GM18498 (cell line): ENCODE measurements around the gene KIAA1217.

ENCODE experiments used
- ATAC-seq: cut with Tn5 transposase; IDR thresholded peaks from one replicate; pipeline ENCODE4 v1.9.1; 2021; ENCODE audit warnings: mild to moderate bottlenecking, moderate library complexity; ENCODE audit not compliant: unreplicated experiment

Gene KIAA1217

GRCh38 chr10:24358022-24358421 is 149.1 kb downstream of the KIAA1217 start:
- no peak for ATAC-seq

DNA sequence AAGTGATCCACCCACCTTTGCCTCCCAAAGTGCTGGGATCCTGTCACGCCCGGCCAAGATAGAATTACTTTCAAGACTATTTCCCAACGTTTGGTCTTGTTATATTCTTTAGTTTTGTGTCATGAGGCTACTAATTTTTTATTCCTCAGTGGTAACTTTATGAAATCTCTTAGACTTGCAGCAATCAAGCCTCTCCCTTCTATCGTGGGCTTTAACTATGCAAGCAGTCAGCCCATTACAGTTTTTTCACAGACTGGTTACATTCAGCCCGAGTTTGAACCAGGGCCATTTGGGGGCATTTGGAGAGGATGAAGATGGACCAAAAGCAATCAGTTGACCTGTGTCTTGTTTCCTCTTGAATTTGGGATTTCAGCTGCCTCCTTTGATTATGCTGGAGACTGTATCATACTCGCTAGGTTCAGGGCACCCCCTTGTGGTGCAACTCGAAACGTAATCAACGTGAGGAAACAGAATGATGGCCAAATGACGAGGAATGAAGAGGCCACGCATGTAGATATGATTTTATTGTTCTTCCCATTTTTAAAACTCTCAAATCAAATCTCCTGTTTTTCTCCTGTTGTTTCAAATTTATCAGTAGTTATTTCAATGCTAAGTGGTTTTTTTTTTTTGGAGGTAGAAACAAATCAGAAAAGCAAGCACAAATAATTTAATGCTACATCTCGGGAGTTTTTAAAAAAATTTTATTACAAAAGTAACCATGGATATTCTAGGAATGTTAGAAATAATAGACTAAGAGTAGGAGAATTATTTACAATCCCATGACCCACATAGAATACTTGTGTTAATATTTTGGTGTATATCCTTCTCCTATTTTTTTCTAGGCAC is 151.6 kb downstream of the KIAA1217 start:
- peak; percentile 77 for ATAC-seq

DNA sequence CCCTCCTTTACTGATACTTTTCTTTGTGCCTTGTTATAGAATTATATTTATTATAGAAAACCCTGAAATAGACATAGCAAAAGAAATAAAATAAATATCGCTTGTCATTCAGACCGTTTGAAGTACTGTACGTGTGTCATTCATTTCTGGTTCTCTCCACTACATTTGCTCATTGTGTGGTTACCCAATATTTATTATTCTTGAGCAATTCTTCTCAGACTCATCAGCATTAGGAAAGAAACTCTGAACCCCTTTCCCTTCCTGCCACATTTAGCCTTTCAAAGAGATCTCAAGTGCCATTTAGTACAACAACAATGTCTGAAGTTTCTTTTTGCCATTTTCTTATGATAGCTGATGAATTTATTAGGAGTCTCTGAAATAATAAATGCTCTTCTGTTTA is 154.1 kb downstream of the KIAA1217 start:
- ATAC-seq: no peak

DNA sequence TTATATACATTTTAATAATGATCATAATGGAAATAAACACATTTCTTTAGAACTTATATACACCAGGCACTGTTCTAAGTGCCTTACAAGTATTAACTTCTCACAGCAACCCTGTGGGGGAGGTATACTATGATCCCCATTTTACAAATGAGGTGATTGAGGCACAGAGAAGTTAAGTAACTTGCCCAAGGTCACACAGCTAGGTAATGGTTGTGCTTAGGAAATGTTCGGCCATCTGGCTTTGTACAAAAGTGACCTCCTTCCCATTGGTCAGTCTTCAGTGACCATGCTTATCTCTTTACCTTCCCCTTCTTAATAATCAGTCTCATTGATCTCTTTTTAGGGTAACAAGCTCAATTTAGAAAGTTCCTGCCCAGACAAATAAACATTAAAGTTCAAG is 158.8 kb downstream of the KIAA1217 start:
- no peak for ATAC-seq

DNA sequence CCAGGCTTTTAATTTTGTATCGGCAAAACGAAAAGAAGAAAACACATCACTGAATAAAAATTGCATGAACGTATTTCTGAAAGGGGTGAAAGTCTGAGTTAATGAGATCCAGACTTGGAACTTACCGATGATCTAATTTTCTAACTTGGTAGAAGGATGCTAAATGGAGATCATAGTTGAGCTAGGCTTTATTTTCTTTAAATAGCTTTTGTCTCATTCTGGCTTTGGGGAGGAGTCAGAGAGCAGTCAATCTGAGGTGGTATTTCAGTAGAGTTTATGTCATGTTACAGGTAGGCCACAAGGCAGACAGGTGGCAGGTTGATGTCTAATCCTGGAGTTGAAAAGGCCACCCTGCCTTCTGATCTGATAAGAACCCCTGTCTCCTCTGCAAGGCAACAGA is 161.9 kb downstream of the KIAA1217 start:
- no peak for ATAC-seq

GRCh38 chr10:24371396-24371795 is 162.5 kb downstream of the KIAA1217 start:
- ATAC-seq: no peak

DNA sequence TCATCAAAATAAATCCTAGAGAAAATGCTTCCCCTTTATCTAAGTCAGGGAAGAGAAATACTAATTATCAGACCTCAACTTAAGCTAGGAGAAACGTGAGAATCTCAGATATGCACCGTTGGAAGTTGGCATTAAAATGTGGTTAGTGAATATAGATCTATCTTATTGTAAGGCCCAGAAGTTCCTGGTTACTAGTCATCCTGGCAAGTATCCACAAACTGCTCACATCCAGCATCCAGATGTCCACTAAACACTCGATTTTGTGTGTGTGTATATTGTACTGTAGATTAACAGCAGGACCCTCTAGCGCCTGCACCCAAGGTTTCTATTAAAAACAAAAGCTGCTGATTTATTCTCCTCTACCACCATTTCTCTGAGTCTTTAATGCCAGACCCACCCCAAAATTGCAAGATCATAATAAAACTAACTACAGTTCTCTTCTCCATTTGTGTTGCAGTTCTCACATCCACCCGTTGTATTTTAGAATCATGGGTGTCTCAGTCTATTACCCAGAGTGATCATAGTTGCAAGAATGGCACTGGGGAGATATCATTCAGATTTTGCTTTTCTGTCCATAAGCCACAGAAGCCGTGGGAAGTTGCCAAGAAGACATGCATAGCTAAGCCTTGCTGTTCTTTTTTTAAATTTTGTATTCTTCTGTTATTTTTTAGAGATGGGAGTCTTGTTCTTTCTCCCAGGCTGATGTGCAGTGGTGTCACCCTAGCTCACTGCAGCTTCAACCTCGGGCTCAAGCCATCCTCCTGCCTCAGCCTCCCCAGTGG is 165.4 kb downstream of the KIAA1217 start:
- ATAC-seq: no peak

DNA sequence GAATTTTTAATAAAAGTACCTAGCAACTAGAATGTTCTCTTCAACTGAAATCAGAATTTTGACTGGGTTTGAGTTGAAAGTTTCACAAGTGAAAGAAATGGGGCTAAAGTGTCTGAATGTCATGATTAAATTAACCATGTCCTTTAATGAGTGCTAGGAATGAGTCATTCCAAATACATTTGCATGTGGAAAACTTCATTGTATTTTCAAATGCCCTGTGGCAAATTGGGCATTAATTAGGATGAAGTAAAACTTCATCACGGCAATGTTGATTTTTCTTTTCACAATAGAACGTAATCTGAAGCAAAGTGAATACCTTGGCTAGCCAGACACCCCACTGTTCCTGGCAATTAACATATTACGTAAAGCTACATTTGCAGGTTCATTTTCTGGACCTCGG is 166.6 kb downstream of the KIAA1217 start:
- no peak for ATAC-seq

DNA sequence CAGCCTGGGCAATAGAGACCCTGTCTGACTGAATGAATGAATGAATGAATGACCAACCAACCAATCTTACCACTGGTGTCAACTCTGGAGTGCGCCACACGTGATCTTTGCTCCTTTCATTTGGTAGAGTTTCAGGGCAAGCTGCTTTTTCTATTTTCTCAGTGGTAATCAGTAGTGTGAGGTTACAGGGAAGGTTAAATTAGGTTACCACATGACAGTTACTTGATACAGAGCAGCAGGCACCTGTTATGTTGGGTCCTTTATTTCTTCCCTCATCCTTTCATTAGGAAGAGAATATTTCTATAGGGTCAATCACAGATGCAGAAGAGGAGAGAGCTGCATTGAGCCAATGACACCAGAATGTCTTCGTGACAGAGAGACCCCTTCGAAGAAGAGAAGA is 167.8 kb downstream of the KIAA1217 start:
- ATAC-seq: no peak

DNA sequence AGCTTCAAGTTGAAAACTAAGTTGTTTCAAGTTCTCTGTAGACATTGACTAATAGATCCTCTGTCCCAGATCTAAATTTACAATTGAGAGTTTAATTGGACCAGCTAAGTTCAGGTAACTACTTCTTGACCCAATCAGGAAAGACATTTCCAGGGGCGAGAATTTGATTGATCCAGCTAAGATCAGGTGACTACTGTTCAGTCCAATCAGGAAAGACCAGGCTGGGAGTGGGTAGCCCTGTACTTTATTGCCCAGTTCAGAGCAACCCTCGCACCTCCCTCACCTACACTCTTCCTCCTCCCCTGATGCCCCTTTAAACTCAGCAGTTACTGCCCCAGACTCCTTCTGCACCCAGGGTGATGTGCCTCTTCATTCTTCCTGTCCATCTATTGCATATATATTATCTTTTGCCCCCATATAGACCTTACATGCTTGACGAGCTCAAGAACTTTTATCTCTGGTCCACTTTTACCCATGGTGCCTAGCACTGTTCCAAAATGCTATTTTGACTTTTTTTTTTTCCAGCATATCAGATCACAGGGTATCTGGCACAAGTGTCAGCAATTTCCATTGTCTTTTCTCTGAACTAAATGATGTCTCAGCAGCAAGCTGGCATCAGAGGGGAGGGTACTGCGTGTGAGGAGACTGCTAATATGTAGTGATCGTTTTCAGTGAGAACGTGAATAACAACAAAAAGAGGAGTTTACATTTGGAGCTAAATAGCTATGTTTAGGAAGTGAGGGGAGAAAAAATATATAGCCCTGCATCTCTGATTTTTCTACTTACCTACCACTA is 169.4 kb downstream of the KIAA1217 start:
- no peak for ATAC-seq

GRCh38 chr10:24381235-24382010 is 172.5 kb downstream of the KIAA1217 start:
- ATAC-seq: no peak

- no peak for ATAC-seq
Observed at GRCh38 chr10:24382045-24382444, 173.1 kb downstream of the KIAA1217 start.

DNA sequence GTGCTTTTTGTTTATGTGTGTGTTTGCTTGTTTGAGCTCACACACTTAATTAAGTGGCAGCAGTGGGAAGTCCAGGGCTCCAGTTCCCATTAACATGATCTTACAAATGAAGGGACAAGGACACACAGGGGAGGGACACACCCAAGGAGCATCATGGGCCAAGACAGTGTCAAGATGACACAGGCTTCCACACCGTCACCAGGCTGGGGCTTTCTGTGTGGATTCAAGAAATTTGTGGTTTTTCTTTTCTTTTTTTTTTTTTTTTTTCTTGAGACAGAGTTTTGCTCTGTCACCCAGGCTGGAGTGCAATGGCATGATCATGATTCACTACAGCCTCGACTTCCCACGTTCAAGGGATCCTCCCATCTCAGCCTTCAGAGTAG is 173.6 kb downstream of the KIAA1217 start:
- ATAC-seq: peak; percentile 24

- ATAC-seq: peak; percentile 64
Observed at GRCh38 chr10:24382979-24383663, 174.2 kb downstream of the KIAA1217 start.

- ATAC-seq: peak; percentile 88
Observed at GRCh38 chr10:24383681-24384106, 174.8 kb downstream of the KIAA1217 start.

DNA sequence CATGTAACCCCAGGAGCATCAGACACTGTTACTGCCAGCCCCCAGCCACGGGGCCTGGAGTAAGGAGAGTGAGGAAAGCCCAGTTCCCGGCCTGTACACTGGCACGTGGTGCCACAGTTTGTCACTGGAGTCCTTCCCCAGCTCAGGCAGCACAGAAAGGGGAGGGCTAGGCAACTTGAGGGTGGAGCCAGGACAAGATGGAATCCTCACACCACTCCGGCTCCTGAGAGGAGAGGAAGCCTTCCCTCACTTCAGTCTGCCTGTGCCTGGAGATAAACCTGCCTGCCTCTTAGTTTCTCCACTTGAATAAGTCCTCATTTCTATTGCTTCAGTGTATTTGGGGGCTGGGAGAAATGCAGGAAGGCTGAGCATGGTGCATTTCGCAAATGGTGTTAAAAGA is 176.0 kb downstream of the KIAA1217 start:
- no peak for ATAC-seq

GRCh38 chr10:24385776-24386175 is 176.8 kb downstream of the KIAA1217 start:
- ATAC-seq: no peak

- no peak for ATAC-seq
Observed at GRCh38 chr10:24390146-24390700, 181.3 kb downstream of the KIAA1217 start.

DNA sequence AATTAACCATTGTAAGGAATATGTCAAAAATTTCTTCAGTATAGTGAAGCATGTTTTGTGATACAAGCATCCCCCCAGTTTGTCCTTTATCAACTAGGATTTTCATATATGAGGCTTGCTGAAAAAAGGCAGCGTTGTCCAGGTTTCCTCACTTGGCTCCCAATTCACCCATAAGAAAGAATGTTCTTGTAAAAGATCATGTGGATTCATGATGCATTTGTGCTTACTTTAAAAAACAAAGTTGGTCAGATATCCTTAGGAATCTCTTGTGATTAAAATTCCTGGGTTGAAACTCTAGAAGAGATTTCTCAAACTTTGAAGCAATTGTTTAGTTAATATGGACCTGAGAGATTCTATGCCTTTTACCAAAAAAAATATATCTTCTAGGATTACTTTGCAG is 181.8 kb downstream of the KIAA1217 start:
- no peak for ATAC-seq

DNA sequence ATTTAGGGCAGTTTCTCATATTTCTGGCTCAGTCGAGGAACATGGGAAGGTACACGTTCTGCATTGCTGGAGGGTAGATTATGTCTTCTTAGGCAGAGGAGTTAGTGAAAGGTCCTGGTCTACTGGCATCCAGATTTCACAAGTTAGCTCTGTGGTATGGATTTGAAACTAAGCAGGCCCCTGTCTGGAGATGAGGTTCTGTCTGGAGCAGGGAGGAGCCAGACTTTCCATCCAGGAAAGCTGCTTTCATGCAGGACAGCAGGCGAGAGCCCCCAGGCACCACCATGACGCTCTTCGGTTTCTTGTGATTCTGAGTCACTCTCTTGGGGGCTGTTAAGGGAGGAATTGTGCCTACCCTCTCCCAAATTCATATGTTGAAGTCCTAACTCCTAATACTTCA is 184.3 kb downstream of the KIAA1217 start:
- no peak for ATAC-seq
